OCI-LY7 (cell line): ENCODE results near the gene ABCC1. TPM values are rescaled to one million over a fixed set of nuclear protein-coding genes. Genes with fewer than 3 reads are reported as not detected.

Experiments
- BruUV-seq: library from RNA; stranded (reverse); fragments of 400-500 nt; replicated peaks from 2 replicates; lab custom pipeline; 2021; lab: Mats Ljungman, UMichigan
- CTCF ChIA-PET: fragments of 300-600 bp; sonication (Branson Sonifier 250); formaldehyde crosslinking; loops from one replicate; lab custom pipeline; 2022; ENCODE audit warnings: antibody characterized with exemption; ENCODE audit not compliant: unreplicated experiment; lab: Charles Lee
- POLR2A ChIA-PET: fragments of 300-600 bp; sonication (Branson Sonifier 250); formaldehyde crosslinking; loops from one replicate; lab custom pipeline; 2022; ENCODE audit warnings: antibody characterized with exemption; lab: Charles Lee
- DNase-seq: peaks from one replicate; pipeline ENCODE4 v3.0.0-alpha.2; 2015; ENCODE audit warnings: low spot score
- H2AFZ ChIP-seq: fragments of 200-600 bp; sonication (generic), shearing (Covaris generic); 2 replicates; pipeline ENCODE4 v1.6.1; 2014; ENCODE audit warnings: mild to moderate bottlenecking, antibody characterized with exemption, low read length, moderate library complexity
- H3K27ac ChIP-seq: fragments of 200-600 bp; sonication (generic); 2 replicates; pipeline ENCODE4 v1.5.1; 2014; ENCODE audit warnings: mixed run types, low read depth, mild to moderate bottlenecking, moderate library complexity, low read length, inconsistent platforms; ENCODE audit not compliant: poor library complexity, severe bottlenecking
- H3K36me3 ChIP-seq: fragments of 200-600 bp; sonication (generic); 2 replicates; pipeline ENCODE4 v1.6.1; 2014; ENCODE audit warnings: mild to moderate bottlenecking, antibody characterized with exemption, low read length, moderate library complexity, mixed read lengths; ENCODE audit not compliant: insufficient read depth
- H3K4me1 ChIP-seq: fragments of 200-600 bp; sonication (generic); 2 replicates; pipeline ENCODE4 v1.5.1; 2014; ENCODE audit warnings: mild to moderate bottlenecking, low read length; ENCODE audit not compliant: insufficient read depth, poor library complexity, severe bottlenecking
- H3K4me2 ChIP-seq: fragments of 200-600 bp; sonication (generic); 2 replicates; pipeline ENCODE4 v1.6.1; 2014; ENCODE audit warnings: mild to moderate bottlenecking, low read length
- H3K4me3 ChIP-seq: fragments of 200-600 bp; sonication (generic); 2 replicates; pipeline ENCODE4 v1.5.1; 2014; ENCODE audit warnings: mild to moderate bottlenecking, low read depth, low read length; ENCODE audit not compliant: poor library complexity, severe bottlenecking
- H3K79me2 ChIP-seq: fragments of 200-600 bp; sonication (generic); 2 replicates; pipeline ENCODE4 v1.6.1; 2016; ENCODE audit warnings: low read depth, mild to moderate bottlenecking, low read length, moderate library complexity, mixed read lengths; ENCODE audit not compliant: insufficient read depth
- H3K9me2 ChIP-seq: fragments of 200-600 bp; sonication (generic); 2 replicates; pipeline ENCODE4 v1.6.1; 2016; ENCODE audit warnings: mild to moderate bottlenecking, low read length, mixed read lengths; ENCODE audit not compliant: insufficient read depth
- H3K9me3 ChIP-seq: fragments of 200-600 bp; sonication (generic); 2 replicates; pipeline ENCODE4 v1.6.1; 2014; ENCODE audit warnings: mild to moderate bottlenecking, mixed run types, low read length, mixed read lengths
- H4K20me1 ChIP-seq: fragments of 200-600 bp; sonication (generic); 2 replicates; pipeline ENCODE4 v1.6.1; 2014; ENCODE audit warnings: mild to moderate bottlenecking, antibody characterized with exemption, low read length, moderate library complexity, mixed read lengths; ENCODE audit not compliant: insufficient read depth
- CTCF ChIP-seq: fragments of 200-600 bp; sonication (generic); conservative IDR thresholded peaks from 2 replicates; pipeline ENCODE4 v1.5.1; 2014; ENCODE audit warnings: mild to moderate bottlenecking, antibody characterized with exemption, low read length, moderate library complexity, mixed read lengths
- EZH2phosphoT487 ChIP-seq: fragments of 200-600 bp; sonication (generic); IDR thresholded peaks from 2 replicates; pipeline ENCODE4 v1.6.1; 2018; ENCODE audit warnings: low read depth, borderline replicate concordance, mild to moderate bottlenecking, mixed run types, antibody characterized with exemption, low read length, moderate library complexity, mixed read lengths
- intact Hi-C: fragments of 100-400 bp; cut with micrococcal nuclease; formaldehyde crosslinking; loops from one replicate; pipeline ENCODE4 v1.10.0; 2022; ENCODE audit not compliant: unreplicated experiment
- total RNA-seq, 2 experiments: library from RNA; depleted of rRNA in 1 of 2; stranded (reverse); fragments of >200 nt in 1 of 2; shearing (Covaris generic) in 1 of 2; gene quantifications; 2 replicates each; pipeline ENCODE4 v1.2.3, GENCODE V29; 2014 to 2022

The ABCC1 gene
- total RNA-seq, 2 experiments from 2014 or later: 39.9 to 71.8 TPM

- Histone ChIP-seq H3K27ac (no peak overlapping the region), H3K36me3 (no peaks in the 10 kb centered on the region), H4K20me1 (no peaks in the 10 kb centered on the region), H3K4me3 (no peak overlapping the region), H3K4me1 (no peaks in the 10 kb centered on the region), H3K9me2 (no peaks in the 10 kb centered on the region), H3K79me2 (no peaks in the 10 kb centered on the region), H3K4me2 (no peak overlapping the region), H2AFZ (no peak overlapping the region), H3K9me3 (no peaks in the 10 kb centered on the region)
- TF ChIP-seq CTCF: no peak
- no peak for TF ChIP-seq EZH2phosphoT487
- CTCF ChIA-PET: no interaction called here
- POLR2A ChIA-PET: no interaction called here
- intact Hi-C loops: no loop called here
- BruUV-seq: no TSS peak
- peak; percentile 17 for DNase-seq
These were observed 213.2 kb downstream of the ABCC1 start for GRCh38 chr16:16162591-16162990.

DNA sequence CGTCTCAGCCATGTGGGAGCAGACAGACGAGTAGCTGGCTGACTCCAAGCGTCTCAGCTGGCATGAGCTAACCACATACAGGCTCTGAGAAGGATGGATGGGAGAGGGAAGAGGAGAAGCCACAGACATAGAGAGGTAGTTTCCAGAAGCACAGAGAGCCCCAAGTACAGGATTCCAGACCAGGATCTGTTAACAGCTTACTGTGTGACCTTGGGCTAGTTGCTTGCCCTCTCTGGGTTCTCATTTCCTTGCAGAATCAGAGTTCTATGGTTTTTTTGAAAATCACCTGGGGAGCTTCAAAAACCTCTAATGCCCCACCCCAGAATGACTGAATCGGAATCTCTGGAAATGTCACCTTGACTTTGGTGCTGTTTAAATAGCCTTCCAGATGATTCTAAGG, 213.7 kb downstream of the ABCC1 start:
- no peaks in the 10 kb centered on the region for H4K20me1 ChIP-seq
- no peak for DNase-seq
- POLR2A ChIA-PET: no interaction called here
- TF ChIP-seq EZH2phosphoT487 (no peak), CTCF (no peak)
- H3K9me3 ChIP-seq: no peaks in the 10 kb centered on the region
- H3K9me2 ChIP-seq: no peaks in the 10 kb centered on the region
- CTCF ChIA-PET: no interaction called here
- no peak overlapping the region for H2AFZ ChIP-seq
- H3K27ac ChIP-seq: no peak overlapping the region
- no peak overlapping the region for H3K4me2 ChIP-seq
- H3K4me3 ChIP-seq: no peak overlapping the region
- no TSS peak for BruUV-seq
- H3K36me3 ChIP-seq: no peaks in the 10 kb centered on the region
- intact Hi-C loops: no loop called here
- no peaks in the 10 kb centered on the region for H3K79me2 ChIP-seq
- H3K4me1 ChIP-seq: no peaks in the 10 kb centered on the region

DNA sequence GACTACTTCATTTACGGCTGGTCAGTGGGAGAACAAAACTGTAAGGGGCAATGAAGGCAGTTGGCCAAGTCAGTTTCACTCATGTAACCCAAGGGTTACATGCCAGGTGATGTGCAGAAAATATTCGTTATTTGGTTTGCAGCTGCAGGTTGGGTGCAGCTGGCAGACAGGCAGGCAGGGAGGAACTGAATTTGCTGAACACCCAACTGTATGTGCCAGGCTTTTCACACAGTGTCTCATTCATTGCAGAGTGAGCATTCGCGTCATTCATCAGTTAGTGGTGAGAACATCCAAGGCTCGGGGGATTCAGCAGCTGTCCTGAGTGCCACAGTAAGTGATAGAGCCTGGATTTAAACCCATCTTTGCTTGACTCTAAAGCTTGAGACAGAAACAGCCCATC, 214.2 kb downstream of the ABCC1 start:
- no peaks in the 10 kb centered on the region for H4K20me1 ChIP-seq
- H3K9me3 ChIP-seq: no peaks in the 10 kb centered on the region
- TF ChIP-seq EZH2phosphoT487: no peak
- TF ChIP-seq CTCF: no peak
- no peak overlapping the region for H3K4me3 ChIP-seq
- no peak overlapping the region for H3K27ac ChIP-seq
- ChIA-PET CTCF (no interaction called here), POLR2A (no interaction called here)
- no peak for DNase-seq
- H3K4me1 ChIP-seq: no peaks in the 10 kb centered on the region
- no peaks in the 10 kb centered on the region for H3K79me2 ChIP-seq
- no peak overlapping the region for H2AFZ ChIP-seq
- intact Hi-C loops: no loop called here
- no peaks in the 10 kb centered on the region for H3K9me2 ChIP-seq
- H3K36me3 ChIP-seq: no peaks in the 10 kb centered on the region
- H3K4me2 ChIP-seq: no peak overlapping the region
- no TSS peak for BruUV-seq
